GM18870 (cell line): ENCODE results near the gene PRL.

Source experiments
- ATAC-seq: cut with Tn5 transposase; IDR thresholded peaks from one replicate; pipeline ENCODE4 v1.9.1; 2021; ENCODE audit warnings: moderate library complexity; ENCODE audit not compliant: unreplicated experiment

PRL gene

DNA sequence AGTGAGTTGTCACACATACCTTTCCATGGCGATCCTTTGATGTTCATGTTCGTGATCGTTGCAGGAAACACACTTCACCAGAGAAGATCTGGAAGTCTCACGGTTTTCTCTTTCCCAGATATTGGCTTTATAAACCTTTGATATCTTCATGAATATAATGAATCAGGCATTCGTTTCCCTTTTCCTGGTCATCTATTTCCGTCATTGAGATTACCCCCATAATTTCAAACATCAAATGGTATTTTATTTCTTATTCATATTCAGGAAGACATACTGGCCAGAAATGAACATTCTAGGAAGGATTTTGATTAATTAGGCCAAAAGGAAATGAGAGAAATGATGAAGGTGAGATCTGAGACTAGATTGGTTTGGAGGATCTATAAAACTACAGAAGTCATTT, at the start of gene PRL:
Gene PRL (minus strand): TSS at position 101 of the 400 bp plus-strand sequence. CDS start 54 bp downstream, at position 47.
- ATAC-seq = no peak

DNA sequence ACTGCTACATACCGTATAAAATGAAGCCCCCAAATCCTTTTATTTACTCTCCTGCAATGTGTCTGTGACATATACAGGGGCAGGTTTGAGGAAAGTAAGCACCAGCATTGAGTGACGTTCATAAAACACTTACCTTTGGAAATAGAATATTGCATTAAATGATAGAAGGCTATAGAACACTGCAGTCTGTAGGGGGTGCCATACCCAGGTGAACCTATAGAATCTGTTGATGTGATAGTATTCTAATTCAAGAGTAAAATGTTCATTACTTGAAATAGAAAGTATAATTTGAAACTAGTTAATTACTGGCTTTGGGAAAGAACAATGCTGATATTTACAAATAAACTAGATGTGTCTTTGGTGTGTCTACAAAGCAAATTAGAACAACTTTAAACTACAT, 47.0 kb upstream of the PRL start:
- no peak for ATAC-seq

DNA sequence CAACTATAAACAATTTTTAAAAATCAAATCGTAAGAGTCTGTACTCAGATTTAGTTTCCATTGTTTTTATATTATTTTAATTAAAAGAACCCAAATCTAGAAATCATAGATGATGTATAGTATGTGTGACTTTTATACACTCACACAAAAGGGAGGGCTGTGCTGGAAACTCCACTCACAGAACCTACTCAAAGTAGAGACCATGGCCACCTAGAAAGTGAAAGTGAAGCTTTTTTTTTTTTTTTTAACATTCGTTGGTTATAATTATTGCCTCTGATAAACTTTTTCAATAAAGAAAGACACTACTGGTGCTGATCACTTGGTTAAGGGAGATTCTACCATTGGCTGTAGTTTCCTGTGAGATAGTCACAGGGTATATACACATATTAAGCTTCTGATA, 37.9 kb upstream of the PRL start:
- ATAC-seq = no peak

DNA sequence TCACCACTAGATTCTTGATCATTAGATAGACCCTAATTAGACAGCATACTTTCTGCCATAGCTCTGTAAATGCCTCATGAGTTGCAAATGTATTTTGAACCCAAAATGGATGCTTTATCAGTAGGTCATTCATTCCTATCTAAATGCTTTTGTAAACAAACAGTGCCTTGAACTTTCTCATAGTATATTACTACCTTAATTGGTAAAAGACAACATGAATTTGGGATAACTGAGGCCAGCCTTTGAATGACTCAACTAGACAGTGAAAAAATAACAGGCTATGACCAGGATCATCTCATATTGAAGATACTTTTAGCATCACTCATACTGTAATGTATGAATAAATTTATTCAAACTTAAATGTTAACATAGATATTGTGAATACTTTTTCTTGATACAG, 37.0 kb upstream of the PRL start:
- no peak for ATAC-seq

DNA sequence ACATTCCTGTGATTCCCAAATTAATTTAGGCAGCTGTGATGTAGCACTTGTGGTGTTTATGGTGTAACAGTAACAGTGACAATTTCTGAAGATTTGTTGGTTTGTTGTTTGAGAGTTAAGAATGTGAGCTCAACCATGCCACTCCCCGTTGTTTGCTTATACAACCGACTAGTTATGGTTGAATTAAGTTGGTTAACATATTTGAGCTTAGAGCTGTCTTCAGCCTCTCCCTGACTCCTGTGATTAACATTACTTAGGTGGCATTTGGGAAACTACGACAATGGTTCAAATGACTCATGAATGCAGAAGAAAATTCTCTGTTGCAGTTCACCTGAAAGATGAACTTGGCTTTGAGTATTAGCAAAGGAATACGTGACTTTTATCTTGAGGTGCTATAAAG, 35.9 kb upstream of the PRL start:
- no peak for ATAC-seq

DNA sequence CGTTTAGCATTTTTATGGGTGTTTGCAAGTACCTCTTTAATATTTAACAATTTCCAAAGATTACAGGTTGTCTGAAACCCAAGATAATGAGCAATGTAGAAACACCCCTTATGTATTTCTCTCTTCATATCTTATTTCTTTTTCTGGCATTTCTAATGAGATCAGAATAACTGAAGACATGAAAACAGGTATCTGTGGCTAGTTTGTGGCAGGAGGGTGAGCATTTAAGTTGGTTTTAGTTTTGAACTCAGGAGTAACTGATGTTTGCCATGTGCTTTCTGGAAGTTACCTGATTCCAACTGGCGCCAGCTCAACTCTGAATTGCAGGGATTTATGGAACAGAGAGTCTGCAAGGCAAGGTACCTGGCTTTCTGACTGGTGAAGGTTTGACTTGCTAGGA, 35.4 kb upstream of the PRL start:
- ATAC-seq = no peak

DNA sequence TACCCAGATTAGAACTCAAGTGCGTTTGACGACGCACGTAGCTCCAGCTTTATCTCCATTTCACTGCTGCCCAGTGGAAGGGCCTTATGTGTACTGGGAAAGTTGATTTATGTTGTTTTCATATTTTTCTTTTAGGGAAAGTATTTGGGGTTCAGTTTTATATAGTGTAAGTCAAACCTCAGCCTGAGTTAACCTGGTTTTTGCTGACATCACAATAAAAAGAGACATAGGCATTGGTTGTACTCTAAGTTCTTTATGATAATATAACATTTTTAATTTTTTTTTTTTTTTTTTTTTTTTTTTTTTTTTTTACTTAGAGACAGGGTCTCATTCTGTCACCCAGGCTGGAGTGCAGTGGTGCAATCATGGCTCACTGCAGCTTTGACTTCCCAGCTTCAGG, 34.1 kb upstream of the PRL start:
- no peak for ATAC-seq

DNA sequence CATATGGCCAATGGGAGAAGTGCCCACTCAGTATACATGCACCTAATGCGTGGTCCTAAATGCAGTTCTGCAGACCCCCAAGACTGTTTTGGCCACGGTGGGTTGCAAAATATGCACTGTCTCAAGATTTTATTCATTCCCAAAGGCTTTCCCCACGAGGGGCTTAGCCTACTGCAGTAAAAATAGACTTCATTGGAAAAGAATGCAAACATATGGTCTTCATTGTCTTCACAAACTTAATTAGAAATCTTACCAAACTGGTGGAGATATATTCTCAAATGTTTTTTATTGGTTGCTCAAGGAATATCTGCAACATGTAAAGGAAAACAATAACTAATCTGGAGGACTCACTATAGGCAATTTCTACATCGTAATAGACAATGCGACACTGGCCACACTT, 31.6 kb upstream of the PRL start:
- ATAC-seq = no peak

DNA sequence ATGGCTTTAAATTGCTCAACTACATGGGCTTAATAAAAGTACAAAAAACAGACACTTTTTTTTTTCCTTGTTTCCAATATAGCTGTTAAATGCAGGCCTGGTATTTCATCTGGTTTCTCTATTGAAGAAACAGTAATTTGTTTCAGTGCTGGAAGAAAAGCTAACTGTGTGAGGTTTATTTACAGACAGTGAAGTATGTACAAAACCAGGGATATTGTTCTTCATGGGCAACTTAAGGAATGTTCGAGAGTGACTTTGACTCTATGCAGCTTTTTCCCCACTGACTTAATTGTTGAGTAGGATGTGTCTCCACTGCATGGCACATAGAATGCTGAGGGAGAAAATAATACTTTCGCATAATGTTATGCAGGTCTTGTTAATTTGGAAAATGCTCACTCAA, 31.0 kb upstream of the PRL start:
- no peak for ATAC-seq

DNA sequence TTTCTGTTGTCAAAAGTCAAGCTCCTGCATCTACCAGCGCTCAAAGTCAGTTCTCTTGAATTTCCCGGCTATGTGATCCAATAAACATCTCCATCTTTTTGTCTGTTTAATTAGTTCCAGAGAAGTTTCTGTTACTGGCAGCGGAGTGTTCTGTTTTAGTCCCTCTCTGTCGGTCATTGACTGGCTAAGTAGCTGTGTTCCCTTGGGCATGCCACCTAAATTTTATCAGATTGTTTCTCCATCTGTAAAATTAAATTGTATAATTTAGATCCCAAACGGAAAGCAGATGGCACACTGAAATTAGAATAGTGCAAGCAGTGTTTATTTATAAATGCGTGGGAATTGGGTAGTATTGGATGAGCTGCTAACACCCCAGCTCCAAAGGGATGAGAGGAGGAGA, 29.7 kb upstream of the PRL start:
- no peak for ATAC-seq

DNA sequence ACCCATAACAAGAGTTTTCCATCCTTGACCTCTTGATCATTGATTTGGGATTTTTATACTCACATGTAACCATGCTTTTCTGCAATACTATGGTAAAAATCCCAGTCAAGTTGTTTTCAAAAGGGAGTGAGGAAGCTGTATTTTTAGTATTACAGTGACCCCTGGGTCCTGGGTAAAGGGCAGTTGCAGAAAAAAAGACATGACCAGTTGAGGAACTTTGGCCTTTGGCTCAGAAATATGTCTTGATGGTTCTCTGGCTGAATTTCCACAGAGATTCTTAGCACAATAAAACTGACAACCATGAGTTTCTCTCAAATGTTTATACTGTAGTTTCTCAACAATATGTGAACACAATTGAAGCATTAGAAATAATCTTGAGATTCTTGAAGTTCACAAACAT, 28.6 kb upstream of the PRL start:
- ATAC-seq = no peak

DNA sequence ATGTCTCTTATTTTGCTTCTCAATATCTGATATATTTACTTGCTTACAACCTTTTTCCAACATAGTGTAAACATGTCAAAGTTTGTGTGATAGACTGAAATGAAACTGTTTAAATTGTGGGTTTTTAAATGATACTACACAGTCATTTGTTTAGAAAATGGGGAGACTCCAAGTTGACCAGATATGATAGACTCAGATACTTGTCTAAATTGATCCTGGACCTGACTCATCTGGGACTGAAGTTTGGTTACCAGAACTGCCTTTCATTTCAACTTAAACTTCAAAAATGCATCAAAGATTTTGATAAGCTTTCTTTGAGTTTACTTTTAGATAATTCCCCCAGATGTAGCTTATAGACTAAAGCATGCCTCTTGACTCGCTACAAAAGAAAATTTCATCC, 27.0 kb upstream of the PRL start:
- no peak for ATAC-seq

DNA sequence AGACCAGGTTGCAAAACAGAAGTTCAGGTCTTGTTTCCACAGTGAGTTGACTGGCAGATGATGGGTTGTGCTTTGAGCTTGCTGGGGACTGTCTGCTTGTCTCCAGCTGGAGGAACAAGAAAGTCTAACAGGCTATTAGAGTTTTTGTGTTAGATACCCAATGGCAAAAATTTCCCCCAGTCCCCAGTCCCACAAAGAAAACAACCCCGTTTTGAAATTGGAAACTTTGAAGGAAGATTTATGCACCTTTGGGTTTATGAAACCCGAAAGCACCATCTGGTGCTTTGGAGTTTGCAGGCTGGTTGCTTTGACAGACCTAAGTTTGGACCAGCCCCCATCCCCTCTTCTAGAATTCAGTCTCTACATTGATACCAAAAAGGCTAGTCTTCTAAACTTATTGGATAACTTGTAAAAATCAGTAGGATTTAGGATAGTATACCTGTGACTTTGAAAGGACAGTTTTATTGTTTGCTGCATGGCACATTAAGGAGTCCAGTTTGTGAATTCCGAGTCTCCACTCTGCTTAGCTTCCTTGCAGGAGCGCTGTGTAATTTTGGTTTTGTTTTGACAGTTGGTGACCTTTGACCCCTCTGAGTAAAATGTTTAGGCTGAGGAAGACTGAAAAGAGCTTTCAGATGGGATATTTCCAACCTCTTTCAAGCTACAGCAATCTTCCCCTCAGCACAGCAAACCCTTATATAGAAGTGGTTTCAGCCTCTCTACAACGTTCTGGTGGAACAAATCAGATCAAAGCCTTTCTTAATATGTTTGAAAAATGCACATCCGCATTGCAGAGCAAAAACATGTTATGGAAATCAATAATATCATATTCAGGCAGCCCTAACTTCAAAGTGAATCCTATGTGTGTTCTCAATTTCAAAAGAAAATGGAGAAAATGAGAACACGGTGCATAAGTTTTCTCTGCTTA, 25.5 kb upstream of the PRL start:
- ATAC-seq = peak; percentile 55

DNA sequence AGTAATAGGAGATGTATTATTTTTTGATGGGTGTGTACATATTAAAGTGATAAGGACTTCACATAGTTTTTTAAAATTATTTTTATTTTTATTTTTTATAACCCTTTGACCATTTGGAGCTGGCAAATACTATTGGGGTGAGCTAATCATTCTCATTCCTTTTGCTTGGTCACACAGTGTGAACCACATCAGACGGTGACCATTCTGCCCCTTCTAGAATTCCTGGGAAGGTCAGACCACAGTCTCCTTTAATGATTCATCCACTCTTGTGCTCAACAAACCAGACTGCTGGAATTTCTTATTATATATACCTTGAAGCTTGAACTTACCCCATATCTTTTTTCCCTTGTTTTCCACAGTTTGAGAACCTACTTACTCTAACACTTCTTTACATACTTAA, 23.9 kb upstream of the PRL start:
- ATAC-seq = no peak

DNA sequence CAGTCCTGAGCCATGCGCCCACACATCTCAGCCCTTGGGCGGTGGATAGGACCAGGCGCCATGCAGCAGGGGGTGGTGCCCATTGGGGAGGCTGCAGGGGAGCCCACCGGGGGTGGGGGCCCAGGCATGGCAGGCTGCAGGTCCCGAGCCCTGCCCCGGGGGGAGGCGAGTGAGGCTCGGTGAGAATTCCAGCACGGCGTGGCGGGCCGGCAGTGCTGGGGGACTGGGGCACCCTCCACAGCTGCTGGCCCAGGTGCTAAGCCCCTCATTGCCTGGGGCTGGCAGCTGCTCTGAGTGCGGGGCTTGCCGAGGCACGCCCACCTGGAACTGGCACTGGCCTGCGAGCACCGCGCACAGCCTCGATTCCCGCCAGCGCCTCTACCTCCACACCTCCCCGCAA, 21.6 kb upstream of the PRL start:
- no peak for ATAC-seq

DNA sequence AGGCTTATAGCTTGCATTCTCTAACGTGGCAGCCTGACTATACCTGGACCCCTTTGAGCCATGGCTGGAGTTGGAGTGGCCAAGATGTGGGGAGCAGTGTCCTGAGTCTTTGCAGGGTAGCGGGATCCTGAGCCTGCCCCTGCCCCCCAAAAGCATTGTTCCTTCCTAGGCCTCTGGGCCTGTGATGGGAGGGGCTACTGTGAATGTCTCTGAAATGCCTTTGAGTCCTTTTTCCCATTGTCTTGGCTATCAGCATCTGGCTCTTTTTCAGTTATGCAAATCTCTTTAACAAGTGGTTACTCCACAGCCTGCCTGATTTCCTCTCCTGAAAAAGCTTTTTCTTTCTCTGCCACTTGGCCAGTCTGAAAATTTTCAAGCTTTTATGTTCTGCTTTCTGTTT, 17.0 kb upstream of the PRL start:
- ATAC-seq = no peak

DNA sequence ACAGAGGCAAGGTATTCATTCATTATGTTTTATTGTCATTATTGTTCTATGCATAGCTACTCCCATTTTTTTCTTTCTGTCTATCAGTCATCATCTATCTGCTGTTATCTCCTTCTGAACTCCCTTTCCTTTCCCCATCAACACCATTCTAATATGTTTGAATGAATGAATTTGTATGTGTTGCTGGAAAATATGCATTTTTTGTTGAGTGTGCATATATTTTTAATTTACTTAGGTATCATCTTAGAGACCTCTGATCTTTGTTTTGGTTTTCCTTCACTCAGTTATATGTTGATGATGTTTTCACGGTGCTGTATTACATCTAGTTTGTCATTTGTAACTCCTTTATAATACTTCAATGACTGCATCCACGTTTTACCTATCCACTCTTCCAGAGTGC, 12.1 kb upstream of the PRL start:
- no peak for ATAC-seq

DNA sequence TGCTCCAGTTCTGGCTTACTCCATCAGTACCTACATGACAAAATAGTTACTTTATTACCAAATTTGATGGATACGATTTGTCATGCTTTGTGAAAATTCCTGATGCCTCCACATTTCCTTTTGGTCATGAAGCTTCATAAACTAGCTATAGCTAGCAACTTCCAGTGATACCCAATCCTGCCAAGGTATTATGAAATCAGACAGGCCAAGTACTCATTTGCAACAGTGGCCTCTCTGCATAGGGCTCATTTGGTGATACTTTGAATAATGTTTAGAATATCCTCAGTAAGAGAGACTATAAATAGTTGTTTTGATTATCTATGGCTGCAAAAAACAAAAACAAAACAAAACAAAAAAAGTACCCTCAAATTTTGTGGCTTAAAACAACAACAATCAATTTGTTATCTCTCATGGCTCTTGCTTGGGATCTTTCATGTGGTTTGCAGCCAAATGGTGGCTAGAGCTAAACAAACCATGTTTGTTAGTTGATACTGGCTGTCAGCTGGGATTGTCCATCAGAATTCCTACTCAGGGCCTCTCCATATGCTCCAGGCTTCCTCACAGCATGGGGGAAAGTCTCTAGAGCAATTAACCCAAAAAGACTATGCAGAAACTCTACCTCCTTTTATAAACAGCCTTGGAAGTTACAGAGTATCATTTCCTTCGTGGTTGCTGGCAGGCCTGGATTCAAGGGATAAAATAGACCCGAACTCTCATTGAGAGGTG, 10.1 kb upstream of the PRL start:
- ATAC-seq = no peak

DNA sequence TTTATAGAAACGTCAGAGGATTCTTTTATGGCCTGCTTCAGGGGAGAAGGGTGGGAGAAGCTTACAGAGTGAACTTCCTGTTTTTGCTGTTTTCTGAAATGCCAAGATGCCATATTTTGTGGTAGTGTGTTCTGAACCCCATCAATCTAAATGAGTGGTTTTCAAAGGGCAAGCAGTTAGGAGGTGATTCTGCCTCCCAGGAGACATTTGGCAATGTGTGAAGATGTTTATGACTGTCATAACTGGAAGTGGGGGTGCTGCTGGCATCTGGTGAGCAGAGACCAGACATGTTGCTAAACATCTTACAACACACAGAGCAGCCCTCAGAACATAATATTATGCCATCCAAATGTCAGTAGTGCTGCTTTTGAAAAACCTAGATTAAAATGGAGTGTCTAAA, 6.0 kb upstream of the PRL start:
- no peak for ATAC-seq

DNA sequence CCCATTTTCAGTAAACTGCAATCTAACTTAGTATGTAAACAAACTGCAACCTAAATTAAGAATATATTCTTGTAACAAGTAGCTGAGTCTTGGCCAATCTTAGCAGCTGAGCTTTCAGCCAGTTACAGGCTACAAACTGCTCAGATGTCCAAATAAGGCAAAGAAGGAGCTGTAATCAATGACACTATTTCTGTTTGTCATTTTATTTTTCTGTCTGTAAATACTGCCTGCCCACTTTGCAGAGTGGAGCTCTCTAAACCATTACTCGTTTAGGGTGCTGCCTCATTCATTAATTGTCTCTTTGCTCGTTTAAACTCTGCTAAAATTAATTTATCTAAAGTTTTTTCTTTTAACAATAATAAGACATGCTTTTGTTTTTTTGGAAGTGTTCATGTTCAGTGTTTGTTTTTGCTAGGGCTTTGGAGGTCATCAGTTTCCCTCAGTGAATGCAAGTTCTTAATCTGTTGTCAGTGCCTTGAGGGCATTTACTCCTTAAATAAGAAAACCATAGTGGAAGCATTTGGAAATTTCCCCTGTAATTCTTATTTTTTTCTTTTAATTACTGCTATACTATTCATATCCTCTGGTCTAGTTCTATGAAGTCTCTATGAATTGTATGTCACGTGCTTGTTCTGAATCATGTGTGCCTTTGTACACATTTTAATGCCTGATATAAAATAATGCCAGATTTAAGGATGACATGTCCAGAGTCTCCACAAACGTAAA, 3.6 kb upstream of the PRL start:
- ATAC-seq = no peak

DNA sequence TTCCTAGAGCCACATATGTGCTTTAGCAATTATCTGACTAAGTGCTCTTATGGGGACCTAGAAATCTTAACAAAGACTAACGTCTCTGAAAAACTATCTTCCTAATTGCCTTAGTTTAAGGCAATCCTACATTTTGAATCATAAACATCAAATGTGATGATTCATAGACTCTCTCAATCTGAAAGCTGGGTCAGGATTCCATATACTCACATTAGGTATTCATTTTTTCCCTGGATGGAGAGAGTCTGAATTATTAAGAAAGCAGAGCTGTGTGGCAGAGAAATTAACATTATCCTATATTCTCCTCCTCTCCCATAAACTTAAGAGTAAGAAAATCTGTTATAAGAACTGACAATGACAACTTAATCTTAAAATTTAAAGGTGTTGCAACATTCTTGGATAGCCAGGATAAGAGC, 1.6 kb upstream of the PRL start:
- ATAC-seq = no peak

DNA sequence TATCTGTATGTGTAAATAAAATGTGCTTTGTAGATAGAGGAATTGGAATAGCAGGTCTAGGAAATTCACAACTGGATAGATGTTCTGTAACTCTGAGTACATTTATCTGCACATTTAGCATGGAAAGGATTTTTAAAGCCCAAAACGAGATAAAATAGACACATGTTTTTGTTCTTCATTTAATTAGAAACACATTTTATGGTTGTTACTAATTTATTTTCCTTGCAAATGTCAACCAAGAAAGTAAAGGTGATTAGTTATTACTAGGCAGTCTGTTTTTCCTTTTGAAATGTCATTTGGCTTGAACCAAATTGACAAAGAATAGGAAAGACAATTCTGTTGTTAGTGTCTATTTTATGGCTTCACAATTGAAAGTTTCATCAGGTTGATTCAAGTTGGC, 769 bp downstream of the PRL start:
- no peak for ATAC-seq
